ENCODE measurements around the gene ARID5A.

The ARID5A gene

DNA sequence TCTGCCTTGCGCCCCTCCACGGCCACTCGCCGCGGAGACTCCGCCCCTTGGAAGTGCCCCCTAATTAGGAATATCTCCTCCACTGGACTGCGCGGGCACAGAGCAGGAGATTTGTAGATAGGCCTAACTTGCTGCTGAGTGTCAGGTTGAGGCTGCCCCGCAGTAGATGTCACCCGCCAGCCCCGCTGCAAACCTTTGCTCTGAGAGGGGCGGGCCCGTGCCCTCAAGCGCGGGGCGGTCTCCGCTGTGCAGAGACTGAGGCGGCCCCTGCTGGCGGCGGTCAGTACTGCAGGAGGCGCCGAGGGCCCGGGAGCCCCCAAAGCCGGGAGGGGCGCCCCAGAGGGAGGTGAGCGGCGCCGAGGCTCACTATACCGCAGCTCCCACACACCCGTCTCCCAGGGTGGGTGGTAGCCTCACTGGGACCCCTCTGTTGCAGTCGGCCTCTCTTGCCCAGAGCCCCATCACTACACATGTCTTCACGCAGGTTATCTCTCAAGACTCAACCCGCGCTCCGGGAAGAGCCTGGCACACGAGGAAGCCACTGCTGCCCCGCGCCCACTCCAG is 28.5 kb upstream of the ARID5A start:
- peak; percentile 92 for DNase-seq (ENCODE audit: low spot score)

GRCh38 chr2:96508521-96509113 is 27.9 kb upstream of the ARID5A start:
- no peak for DNase-seq (ENCODE audit: low spot score)

DNA sequence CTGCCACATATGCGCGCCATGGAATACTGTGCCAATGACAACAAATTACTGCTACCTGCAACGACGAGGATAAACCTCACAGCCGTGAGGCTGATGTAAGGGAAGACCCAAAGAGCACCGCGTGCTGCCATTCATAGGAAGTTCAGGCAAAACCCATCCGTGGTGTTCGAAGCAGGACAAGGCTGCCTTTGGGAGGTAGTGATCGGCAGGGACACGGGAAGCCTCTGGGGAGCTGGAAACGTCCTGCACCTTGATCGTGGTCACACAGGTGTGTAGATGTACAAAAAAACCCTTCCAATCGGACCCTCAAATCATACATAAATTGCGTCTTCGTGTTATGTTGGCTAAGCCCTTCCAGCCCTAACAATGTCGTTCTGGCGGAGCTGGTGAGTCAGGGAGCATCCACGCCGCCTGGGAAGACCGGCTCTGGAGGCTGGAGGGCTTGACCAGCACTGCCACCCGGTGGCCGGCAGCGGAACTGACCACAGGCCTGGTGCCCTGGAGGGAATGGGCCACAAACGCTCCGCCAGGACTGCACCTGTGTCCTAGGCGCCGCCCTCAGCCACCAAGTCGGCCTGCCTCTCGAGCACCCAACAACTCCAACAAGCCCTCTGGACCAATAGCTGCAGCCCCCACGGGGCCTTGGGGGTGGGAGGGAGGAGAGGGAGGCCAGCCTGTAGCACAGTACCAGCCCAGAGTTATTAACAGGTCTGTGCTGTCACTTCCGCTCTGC is 27.3 kb upstream of the ARID5A start:
- DNase-seq (ENCODE audit: low spot score) = peak; percentile 92

GRCh38 chr2:96509847-96510230 is 26.7 kb upstream of the ARID5A start:
- DNase-seq (ENCODE audit: low spot score) = no peak

DNA sequence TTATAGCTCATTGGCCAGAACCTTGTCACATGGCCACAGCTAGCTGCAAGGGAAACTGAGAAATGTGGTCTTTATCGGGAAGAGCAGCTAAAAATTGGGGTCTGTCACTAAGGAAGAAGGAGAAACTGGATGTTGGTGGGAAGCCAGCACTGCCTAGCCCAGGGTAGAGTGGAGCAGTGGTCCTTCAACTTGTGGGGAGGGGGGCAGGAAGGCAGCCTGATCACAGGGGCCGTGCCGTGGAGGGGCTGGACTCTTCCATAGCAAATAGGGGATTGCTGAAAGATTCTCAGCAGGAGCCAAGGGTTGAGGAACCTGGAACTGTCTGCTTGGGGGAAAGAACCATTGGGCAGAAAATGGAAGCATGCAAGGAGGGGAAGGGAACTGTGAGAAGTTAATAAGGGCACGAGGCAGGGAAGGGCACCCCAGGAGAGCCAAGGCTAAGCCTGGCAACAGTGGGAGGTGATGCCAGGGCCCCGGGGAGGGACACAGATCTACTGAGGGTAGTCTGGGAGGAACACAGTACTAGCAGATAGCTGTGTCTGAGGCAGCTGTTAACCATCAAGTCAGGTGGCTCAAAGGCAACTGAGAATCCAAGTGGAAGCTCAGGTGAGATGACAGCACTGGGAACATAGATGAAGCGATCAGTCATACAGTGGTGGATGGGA is 25.5 kb upstream of the ARID5A start:
- DNase-seq (ENCODE audit: low spot score) = no peak

DNA sequence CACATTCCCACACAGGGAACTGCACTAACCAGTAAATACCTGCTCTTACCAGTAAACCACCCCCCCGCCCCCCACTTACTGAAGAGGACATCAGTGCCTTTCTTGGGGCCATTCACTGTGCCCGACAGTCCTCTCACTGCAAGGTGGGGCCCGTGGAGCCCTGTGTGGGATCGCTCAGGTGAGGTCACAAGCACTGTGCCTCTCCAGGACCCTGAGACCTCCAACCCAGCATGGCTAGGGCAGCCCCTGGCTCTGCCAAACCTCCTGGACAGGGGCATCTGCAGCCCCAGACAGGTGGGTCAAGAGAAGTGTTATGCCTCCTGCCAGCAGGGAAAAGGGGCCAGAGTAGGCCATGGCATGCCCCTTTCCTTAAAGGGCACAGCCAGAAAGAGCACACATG is 24.7 kb upstream of the ARID5A start:
- DNase-seq (ENCODE audit: low spot score) = no peak

DNA sequence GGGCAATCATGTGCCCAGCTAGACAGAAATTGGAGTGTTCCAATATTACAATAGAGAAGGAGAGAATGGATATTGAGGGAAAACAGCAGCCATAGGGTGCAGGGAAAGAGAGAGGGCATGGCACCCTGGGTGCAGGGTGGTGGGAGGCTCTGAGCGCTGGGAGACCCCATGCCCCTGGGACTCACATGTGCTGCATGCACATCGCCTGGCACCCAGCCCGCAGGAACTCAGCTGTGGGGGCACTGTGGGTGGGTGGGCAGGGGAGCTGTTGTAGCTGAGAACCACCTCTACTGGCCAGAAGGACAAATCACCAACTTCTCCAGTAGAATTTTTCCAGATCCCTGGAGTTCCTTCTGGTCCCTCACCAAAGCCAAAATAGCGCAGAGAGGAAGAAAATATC is 24.2 kb upstream of the ARID5A start:
- no peak for DNase-seq (ENCODE audit: low spot score)

DNA sequence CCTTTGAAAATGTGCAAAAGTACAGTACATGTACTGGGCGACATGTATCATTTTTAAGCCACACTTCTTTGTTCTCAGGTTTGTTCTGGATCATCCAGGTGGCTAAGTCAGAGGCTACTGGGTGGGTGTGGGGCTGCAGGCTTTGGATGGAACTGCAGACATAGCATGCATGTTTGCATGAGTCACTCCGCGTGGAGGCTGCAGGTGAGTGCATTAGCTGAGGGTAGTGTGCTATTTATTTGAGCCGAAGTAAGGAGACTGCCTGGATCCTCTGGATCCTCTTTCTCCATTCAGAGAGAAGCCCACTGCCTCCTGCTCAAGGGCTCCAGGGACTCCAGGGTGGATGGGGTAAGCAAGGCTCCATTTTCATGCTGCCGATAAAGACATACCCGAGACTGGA is 22.0 kb upstream of the ARID5A start:
- DNase-seq (ENCODE audit: low spot score) = no peak

DNA sequence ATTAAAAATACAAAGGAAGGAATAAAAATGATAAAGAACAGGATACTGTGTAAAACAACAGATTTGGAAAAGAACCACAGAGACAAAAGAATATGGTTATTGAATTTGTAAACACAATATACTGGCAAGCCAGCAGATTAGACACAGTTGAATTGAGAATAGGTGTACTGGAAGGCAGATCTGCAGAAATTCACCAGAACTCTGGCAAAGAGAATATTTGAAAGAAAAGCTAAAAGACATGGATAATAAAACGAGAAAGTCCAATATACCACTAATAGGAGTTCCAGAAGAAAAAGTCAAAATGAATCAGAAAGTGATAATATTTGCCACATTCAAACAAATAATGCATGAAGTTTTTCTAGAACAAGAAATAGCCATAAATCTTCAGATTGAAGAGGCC is 19.5 kb upstream of the ARID5A start:
- DNase-seq (ENCODE audit: low spot score) = no peak

- DNase-seq (ENCODE audit: low spot score) = no peak
Measured at GRCh38 chr2:96520231-96520630, 16.3 kb upstream of the ARID5A start.

DNA sequence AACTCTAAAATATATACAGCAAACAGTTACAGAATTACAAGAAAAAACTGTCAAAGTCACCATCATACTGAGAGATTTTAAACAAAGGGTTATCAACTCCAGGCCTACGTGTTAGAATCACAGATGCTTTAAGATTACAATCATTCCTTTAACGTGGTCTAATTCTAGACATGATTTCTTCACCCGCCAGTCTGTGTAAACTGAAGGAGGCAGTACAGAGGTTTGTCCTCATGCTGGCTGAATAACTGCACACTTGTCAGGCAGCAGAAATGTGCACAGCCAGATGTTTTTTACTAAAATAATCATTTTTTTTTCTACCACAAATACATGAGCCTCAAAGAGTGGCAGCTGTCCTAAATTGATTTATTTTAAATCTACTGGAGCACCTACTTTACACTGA is 15.9 kb upstream of the ARID5A start:
- DNase-seq (ENCODE audit: low spot score) = no peak

DNA sequence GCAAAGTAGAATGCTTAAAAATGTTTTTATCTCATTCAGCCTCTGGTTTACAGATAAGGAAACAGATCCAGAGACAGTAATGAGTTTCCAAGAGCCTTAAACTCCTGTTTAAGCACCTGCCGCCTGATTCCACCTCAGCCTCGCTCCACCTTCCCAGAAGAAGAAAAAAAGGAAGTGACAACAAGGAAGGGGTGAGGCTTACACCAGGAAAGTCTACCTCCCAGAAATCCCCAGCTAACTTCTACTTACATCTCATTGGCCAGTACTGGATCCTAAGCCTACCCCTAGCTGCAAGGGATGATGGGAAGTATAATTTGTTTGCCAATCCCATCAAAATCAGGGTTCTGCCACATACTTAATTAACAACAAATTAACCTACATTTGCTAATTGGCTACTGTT is 15.3 kb upstream of the ARID5A start:
- DNase-seq (ENCODE audit: low spot score) = no peak

- DNase-seq (ENCODE audit: low spot score) = no peak
Measured at GRCh38 chr2:96522304-96523203, 14.0 kb upstream of the ARID5A start.

DNA sequence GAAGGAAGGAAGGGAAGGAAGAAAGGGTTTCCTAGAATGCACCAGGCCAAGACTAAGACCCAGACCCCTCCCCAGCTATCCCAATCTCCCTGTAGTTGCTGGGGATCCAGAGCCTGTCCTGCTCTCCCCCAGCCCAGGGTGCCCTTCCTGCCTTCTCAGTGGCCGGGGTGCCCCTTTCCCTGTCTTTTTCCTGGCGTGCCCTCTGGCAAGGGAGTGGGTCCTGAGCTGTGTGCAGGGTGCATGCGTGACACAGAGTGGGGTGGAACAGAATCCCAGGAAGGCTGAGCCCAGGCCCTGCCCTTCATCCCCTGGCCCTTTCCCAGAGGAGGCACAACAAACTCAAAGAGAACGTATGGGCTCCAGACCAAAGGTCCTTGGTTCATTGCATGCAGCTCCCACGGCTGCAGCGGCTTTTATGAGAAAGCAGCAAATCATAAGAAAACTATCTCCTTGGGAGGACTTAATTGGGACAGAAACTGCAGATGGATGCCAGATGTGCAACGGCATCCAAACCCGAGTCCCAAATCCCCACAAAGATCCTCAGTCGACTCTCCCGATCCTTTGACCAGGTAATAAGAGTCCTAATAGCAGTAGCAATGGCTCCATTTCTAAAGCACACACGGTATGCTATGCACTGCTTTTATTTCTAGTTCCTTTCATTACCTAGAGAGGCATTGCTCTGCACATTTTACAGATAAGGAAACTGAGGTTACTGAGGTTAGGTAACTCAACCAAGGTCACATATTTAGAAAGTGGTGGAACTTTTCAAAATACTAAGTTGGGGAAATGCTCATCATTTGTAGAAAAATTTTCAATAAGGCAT is 12.7 kb upstream of the ARID5A start:
- no peak for DNase-seq (ENCODE audit: low spot score)

DNA sequence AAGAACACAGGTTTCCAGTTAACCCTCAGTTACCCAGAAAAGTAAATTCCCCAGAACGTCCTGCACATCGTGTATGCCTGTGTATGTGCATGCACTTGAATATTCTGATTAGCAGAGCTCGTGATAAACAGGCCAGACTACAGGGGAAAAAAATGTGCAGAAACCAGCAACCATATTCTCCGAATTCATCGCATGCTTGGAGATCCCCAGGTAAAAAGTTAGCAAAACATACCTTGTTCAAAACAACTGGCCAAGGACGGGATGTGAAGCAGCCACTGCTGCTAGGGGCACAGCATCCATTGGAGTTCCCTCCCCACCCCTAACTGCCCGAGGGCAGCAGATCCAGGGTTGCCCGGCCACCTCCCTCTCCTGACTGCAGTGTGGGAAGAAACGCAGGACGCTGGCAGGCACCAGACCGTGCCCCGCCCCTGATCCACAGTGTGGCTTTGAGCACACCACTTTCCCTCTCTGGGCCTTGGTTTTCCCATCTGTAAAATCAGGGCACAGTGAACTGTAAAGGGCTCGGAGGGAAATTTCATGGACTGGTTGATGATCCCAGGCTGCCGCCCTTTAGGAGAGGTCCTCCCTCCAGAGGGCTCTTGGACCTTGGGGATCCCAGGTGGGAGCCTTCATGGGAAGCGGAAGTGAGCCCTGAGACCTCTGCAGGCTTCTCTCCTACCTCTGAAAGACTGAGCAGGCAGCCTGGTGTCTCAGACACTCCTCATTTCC is 11.9 kb upstream of the ARID5A start:
- DNase-seq (ENCODE audit: low spot score) = no peak

DNA sequence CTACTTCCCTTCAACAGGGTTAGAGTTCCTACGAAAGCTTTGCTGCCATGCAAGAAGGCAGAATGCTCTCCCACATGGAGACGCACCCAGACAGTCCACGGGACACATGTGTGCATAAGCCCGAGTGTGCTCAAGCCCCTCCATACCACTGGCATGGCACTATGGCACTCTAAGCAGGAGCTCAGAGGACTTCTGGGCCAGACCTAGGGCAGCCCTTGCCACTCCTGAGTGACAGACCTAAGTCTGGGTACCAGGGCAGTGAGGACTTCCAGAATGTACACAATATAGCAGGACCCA is 11.4 kb upstream of the ARID5A start:
- no peak for DNase-seq (ENCODE audit: low spot score)

GRCh38 chr2:96526101-96526591 is 10.4 kb upstream of the ARID5A start:
- no peak for DNase-seq (ENCODE audit: low spot score)

GRCh38 chr2:96526615-96527285 is 9.8 kb upstream of the ARID5A start:
- DNase-seq (ENCODE audit: low spot score) = no peak

GRCh38 chr2:96527286-96528005 is 9.1 kb upstream of the ARID5A start:
- DNase-seq (ENCODE audit: low spot score) = peak; percentile 69
